BJ (cell line): ENCODE measurements around the gene RND1. TPM values are rescaled to one million over a fixed set of nuclear protein-coding genes. Genes with fewer than 3 reads are reported as not detected.

Experiments
- CTCF ChIA-PET: fragments of 350-600 bp; formaldehyde crosslinking; extraction: SDS; loops from one replicate; lab custom pipeline; 2021; ENCODE audit warnings: antibody characterized with exemption, inconsistent platforms; lab: Yijun Ruan, JAX
- POLR2A ChIA-PET: fragments of 300-600 bp; sonication (Branson Sonifier 250); formaldehyde crosslinking; extraction: SDS; loops from one replicate; lab custom pipeline; 2021; ENCODE audit warnings: antibody characterized with exemption; lab: Charles Lee
- DNase-seq: peaks from one replicate; pipeline ENCODE4 v3.0.0-alpha.2; 2011; ENCODE audit warnings: low read depth
- H3K27me3 ChIP-seq: 2 replicates; pipeline ENCODE4 v1.6.0; 2011; ENCODE audit warnings: low read length; ENCODE audit not compliant: control insufficient read depth, insufficient read depth
- H3K36me3 ChIP-seq: 2 replicates; pipeline ENCODE4 v1.5.1; 2011; ENCODE audit warnings: low read length; ENCODE audit not compliant: control insufficient read depth, insufficient read depth
- H3K4me3 ChIP-seq: 2 replicates; pipeline ENCODE4 v1.5.1; 2011; ENCODE audit warnings: low read depth, mild to moderate bottlenecking, control low read depth, low read length
- polyA plus RNA-seq: library from polyadenylated mRNA; depleted of rRNA; stranded (reverse); fragments of >200 nt; gene quantifications from 2 replicates; pipeline ENCODE4 v1.2.3, GENCODE V29; 2011
- TF ChIP-seq, protein P1 (sequence below): IDR thresholded peaks from 2 replicates; pipeline ENCODE4 v1.5.1; 2011; ENCODE audit warnings: low read depth, mild to moderate bottlenecking, control low read depth, inconsistent platforms, low read length, moderate library complexity; ENCODE audit not compliant: insufficient read depth

The RND1 gene
- polyA plus RNA-seq, 1 experiment = 0.72 TPM

GRCh38 chr12:48824905-48825304, 40.8 kb downstream of the RND1 start:
- ChIA-PET CTCF (no interaction called here), POLR2A (no interaction called here)
- Histone ChIP-seq H3K4me3 (no peak overlapping the region), H3K27me3 (no peaks in the 10 kb centered on the region), H3K36me3 (peaks cover 38% of the 10 kb centered on the region)
- DNase-seq = no peak
- TF ChIP-seq, protein P1, sequence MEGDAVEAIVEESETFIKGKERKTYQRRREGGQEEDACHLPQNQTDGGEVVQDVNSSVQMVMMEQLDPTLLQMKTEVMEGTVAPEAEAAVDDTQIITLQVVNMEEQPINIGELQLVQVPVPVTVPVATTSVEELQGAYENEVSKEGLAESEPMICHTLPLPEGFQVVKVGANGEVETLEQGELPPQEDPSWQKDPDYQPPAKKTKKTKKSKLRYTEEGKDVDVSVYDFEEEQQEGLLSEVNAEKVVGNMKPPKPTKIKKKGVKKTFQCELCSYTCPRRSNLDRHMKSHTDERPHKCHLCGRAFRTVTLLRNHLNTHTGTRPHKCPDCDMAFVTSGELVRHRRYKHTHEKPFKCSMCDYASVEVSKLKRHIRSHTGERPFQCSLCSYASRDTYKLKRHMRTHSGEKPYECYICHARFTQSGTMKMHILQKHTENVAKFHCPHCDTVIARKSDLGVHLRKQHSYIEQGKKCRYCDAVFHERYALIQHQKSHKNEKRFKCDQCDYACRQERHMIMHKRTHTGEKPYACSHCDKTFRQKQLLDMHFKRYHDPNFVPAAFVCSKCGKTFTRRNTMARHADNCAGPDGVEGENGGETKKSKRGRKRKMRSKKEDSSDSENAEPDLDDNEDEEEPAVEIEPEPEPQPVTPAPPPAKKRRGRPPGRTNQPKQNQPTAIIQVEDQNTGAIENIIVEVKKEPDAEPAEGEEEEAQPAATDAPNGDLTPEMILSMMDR = no peak

DNA sequence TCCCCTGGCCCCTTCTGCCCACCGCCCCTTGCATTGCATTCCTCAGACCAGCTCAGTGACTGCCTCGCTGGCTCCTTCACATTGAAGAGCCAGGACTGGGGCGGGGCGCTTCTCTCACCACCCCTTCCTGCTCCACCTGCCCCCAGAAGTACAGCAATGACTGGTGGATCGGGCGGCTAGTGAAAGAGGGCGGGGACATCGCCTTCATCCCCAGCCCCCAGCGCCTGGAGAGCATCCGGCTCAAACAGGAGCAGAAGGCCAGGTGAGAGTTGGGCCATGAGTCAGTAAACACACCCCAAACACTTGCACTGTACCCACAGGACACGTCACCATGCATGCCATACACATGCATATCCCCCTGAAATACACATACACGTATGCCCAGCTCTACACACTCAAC, 41.6 kb downstream of the RND1 start:
- Histone ChIP-seq H3K36me3 (peaks cover 32% of the 10 kb centered on the region), H3K4me3 (no peak overlapping the region), H3K27me3 (no peaks in the 10 kb centered on the region)
- POLR2A ChIA-PET = no interaction called here
- TF ChIP-seq, protein P1 = no peak
- CTCF ChIA-PET = interaction anchor here (1.5 kb wide), 1 partner anchor 71 kb away, joined by 3 read pairs; no protein-coding TSS in a partner anchor
- no peak for DNase-seq

DNA sequence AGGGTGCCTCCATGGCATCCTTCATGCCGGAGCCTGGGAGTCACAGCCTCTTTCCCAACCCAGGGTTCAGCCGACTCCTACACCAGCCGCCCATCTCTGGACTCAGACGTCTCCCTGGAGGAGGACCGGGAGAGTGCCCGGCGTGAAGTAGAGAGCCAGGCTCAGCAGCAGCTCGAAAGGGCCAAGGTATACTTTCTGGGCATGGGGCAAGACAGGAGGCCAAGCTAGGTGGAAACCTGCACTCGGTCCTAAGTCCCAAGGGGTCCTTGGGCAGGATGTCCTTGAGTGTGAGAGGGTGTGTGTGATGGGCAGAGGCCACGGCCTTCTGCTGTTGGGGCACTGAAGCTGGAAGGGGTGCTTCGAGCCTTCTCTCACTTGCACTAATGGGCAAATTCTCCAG, 42.4 kb downstream of the RND1 start:
- Histone ChIP-seq H3K27me3 (no peaks in the 10 kb centered on the region), H3K36me3 (peaks cover 26% of the 10 kb centered on the region), H3K4me3 (no peak overlapping the region)
- ChIA-PET POLR2A (no interaction called here), CTCF (interaction anchor here (1.0 to 1.5 kb wide), 3 partner anchors 8 to 70 kb away, joined by 3 to 4 read pairs (median 3); partner anchors contain the start of gene DDX23)
- TF ChIP-seq, protein P1 = no peak
- DNase-seq = no peak

GRCh38 chr12:48822711-48823110, 43.0 kb downstream of the RND1 start:
- peaks cover 23% of the 10 kb centered on the region for H3K36me3 ChIP-seq
- no peak for DNase-seq
- ChIA-PET CTCF (interaction anchor here (0.6 to 1.5 kb wide), 3 partner anchors 8 to 729 kb away, joined by 3 to 4 read pairs (median 3); partner anchors contain the start of gene DDX23), POLR2A (no interaction called here)
- no peaks in the 10 kb centered on the region for H3K27me3 ChIP-seq
- TF ChIP-seq, protein P1 = no peak
- no peak overlapping the region for H3K4me3 ChIP-seq

DNA sequence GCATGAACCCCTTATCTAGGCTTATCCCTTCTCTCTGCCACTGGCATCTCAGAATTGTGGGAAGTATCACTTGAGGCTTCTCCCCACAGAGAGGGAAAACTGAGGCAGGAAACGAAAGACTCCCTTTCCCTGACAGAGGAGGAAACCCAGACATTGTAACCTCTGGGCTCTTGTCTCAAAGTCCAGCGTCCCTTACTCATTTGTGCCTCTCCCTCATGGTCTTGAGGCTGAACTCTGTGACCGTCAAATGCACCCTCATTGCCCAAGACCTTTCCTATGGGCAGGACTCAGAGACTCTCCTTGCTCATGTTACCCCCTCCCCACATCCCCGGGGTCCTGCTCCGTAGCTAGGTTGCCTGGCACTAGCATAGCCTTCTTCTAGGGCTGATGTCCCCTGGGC, 43.5 kb downstream of the RND1 start:
- Histone ChIP-seq H3K27me3 (no peaks in the 10 kb centered on the region), H3K36me3 (peaks cover 21% of the 10 kb centered on the region), H3K4me3 (no peak overlapping the region)
- DNase-seq = no peak
- CTCF ChIA-PET = interaction anchor here (0.6 to 1.5 kb wide), 2 partner anchors 30 to 729 kb away, joined by 3 to 4 read pairs; partner anchors contain the start of gene DDX23
- POLR2A ChIA-PET = no interaction called here
- TF ChIP-seq, protein P1 = no peak
